ENCODE data around the gene GPR78.
"Not testable (repeated sequence)": the region's sequence is repeated elsewhere in the genome, so short reads cannot be mapped to it uniquely, and the experiment has no call there.

Gene GPR78

GRCh38 chr4:8568068-8568668 lies 12.0 kb upstream of the GPR78 start:
- DNase-seq: no peak

DNA sequence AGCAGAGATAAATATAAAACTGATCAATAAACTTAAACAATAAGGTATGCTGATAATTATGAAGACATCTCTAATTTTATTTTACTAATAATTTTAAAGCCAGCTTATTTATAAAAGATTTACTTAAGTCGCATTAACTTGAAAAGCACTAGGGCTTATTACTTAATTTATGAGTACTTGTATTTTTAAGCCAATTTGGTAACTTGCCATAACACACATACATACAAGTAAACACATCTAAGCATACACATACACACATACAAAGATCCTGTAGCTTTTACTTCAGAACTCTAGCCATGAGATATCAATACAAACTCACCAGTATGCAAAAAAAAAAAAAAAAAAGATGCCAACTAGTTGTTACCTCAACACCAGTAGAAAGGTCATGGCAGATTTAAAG lies 10.0 kb upstream of the GPR78 start:
- DNase-seq: no peak

DNA sequence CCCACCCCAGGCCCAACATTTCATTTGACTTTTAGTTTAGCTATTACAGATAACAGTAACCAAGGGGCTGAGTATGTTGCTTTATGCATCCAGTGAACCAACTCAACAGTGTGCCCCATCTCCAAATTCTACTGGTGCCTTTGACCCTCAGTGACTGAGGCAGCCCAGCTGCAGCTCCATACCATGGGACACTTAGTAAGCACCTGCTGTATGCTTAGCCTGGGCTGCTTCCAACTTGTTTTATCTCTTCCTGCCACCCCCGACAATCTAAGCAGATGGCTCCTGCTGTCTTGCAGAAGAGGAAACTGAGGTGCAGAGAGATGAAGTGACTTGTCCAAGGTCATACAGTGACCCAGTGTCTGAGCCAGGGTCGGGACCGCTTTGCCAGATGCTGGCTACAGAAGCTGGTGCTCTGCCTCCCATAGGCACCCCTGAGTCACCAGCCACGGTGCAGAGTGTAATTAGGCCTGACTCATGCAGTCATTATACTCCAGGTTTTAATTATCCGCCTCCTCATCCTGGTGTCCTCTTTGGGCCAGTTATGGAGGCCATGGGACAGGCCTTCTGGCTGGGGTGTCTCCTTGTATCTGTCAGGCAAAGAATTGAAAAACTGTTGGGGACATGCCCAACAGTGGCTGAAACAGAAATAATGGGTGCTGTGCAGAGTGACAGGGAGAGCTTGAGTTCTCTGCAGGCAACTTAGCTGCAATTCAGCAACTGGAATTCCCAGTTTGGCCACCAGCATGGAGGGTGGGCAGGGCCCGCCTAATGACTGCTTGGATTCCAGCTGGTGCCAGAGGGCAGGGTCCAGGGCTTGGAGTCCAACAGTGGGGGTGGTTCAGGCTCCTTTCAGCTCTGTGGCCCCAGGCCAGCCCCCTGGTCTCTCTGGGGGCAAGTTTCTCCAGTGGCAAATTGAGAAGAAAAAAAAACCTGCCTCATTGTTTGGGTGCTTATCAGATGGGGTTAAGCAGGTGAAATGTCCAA lies 8.2 kb upstream of the GPR78 start:
- no peak for DNase-seq

DNA sequence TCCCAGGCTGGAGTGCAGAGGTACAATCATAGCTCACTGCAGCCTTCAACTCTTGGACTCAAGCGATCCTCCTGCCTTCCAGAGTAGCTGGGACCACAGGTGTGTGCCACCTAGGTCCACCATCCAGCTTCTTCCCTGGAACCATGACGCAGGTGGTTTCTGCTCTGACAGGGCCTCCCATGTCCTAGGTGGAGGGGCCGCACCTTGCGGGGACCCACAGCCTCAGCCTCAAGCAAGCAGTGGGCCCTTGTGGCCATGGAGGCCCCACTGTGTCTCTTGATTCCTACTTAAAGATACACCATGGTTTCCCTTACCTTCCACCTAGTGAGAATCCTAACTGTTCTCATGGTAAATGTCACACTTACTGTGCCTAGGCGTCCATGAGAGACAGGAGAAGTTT lies 6.9 kb upstream of the GPR78 start:
- DNase-seq: no peak

DNA sequence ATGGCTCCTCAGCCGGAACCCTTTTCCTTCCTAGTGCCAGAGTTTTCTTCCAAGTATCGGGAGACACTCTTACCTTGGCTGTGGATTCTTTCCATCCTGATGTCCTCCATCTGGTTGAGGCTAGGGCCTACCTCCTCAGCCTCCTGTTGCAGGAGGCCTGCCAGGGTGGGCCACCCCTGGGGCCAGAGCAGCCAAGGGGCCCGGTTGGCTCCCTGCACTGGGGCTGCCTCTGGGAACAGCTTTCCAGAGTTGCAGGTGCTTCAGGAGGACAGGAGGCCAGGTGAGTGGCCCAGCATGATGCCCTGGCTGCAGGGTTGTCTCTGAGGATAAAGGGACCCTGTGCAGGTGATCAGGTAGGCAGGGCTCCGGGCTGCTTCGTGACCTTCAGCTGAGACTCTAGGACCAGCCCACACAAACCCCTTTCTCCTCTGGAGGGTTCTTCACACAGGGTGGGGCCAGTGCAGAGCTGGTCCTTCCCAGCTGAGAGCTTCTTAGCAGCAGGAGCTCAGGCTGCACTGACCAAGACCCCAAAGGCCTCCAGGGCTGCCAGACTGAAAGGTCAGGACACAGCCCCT lies 5.3 kb upstream of the GPR78 start:
- no peak for DNase-seq

DNA sequence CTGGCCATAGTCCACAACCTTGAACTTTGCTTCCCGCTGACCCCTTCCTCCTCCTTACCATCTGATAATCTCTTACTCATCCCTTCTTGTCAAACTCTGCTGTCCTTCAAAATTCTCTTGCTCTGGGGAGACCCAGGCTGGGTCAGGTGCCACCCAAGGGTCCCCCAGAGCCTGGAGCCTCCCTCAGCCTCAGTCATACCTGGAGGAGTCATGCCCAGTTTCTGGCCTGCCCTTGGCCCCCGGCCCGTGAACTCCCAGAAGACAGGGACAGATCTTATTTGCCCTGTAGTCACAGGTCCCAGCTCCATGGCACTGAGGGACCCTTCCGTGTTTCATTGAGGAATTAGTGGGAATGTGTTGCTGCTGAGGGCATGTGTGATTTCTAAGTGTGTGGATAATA lies 4.7 kb upstream of the GPR78 start:
- no peak for DNase-seq

- not testable (repeated sequence) for DNase-seq
Observed at GRCh38 chr4:8576591-8576990, 3.6 kb upstream of the GPR78 start.

- no peak for DNase-seq
Observed at GRCh38 chr4:8577046-8577445, 3.1 kb upstream of the GPR78 start.

- DNase-seq: no peak
Observed at GRCh38 chr4:8577972-8578371, 2.2 kb upstream of the GPR78 start.

DNA sequence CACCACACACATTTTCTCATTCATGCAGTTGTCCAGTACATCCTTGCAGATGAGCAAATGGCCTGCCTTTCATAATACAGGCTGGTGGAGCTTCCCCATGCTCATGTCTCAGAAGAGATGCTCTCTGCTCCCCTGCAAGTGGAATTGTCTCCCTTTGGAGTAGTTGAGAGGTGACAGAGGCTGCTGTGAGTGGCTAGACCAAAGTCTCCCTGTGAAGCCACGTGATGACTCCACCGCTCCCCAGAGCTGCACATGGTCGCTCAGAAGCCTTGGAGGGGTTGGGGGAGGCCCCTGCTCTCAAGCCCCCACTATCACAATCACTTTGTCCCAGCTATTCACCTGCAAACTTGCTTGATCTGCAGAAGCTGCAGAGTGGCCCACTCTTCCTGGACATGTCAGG lies 1.5 kb upstream of the GPR78 start:
- DNase-seq: no peak

GRCh38 chr4:8579526-8580320 lies 469 bp upstream of the GPR78 start:
- DNase-seq: no peak

- no peak for DNase-seq
Observed at GRCh38 chr4:8581094-8581861, 1.1 kb downstream of the GPR78 start.

- DNase-seq: no peak
Observed at GRCh38 chr4:8582016-8582415, 1.8 kb downstream of the GPR78 start.

- DNase-seq: no peak
Observed at GRCh38 chr4:8582436-8582835, 2.2 kb downstream of the GPR78 start.

GRCh38 chr4:8582941-8583654 lies 2.9 kb downstream of the GPR78 start:
- no peak for DNase-seq

GRCh38 chr4:8583655-8584025 lies 3.4 kb downstream of the GPR78 start:
- no peak for DNase-seq

- DNase-seq: no peak
Observed at GRCh38 chr4:8585186-8585585, 5.0 kb downstream of the GPR78 start.

DNA sequence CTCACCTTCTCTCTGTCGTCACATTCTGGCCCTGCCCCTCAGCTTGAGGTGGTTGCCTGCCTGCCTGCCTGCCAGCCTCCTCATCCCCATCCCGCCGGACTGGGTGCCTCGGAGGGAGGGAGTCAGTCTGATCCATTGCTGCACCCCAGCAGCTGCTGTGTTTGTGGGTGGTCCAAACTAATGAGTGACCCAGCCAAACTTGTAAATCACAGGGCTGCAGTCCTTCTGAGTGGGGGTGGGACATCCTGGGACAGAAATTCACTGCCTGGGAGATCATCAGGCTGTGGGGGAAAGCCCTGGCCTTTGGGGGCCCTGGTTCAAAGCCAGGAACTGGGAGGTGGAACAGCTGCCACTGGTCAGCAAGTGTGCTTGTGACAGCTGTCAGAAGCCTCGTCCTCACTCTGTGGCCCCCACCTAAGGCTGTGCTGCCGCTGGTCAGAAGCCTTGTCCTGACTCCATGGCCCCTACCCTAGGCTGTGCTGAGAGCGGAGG lies 5.6 kb downstream of the GPR78 start:
- DNase-seq: no peak

GRCh38 chr4:8586246-8586645 lies 6.1 kb downstream of the GPR78 start:
- DNase-seq: no peak

DNA sequence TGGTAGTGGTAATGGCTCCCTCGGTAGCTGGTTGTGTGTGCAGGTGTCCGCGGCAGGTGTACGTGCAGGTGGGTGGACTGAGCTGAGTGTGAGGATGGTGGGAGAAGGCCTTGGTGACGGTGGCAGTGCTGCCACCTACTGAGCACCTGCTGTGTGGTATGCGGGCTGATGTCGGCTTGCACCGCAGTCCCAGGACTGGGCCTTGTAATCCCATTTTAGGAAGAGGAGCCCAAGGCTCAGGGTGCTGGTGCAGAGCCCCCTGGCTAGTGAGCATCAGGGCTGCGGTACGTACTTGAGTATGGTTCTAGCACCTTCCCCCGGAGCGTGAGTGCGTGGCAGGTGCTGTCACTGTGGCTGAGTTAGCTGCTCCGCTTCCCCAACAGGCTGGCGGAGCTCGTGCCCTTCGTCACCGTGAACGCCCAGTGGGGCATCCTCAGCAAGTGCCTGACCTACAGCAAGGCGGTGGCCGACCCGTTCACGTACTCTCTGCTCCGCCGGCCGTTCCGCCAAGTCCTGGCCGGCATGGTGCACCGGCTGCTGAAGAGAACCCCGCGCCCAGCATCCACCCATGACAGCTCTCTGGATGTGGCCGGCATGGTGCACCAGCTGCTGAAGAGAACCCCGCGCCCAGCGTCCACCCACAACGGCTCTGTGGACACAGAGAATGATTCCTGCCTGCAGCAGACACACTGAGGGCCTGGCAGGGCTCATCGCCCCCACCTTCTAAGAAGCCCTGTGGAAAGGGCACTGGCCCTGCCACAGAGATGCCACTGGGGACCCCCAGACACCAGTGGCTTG lies 6.7 kb downstream of the GPR78 start:
- no peak for DNase-seq
